Transverse colon (tissue), 3 donors: ENCODE results near the gene ANKRD34A.

ENCODE experiments used
- EP300 ChIP-seq: sonication (generic); formaldehyde crosslinking; IDR thresholded peaks from one replicate; pipeline ENCODE4 v1.6.1; 2017; ENCODE audit warnings: antibody characterized with exemption, low read depth
- POLR2A ChIP-seq: fragments of 450-650 bp; IDR thresholded peaks from one replicate; pipeline ENCODE4 v1.6.1; 2016; ENCODE audit warnings: antibody characterized with exemption, mild to moderate bottlenecking, moderate library complexity
- TF ChIP-seq, protein P1 (sequence below), 5 experiments: fragments of 200-600 bp in 3 of 5; fragments of 450-650 bp in 2 of 5; sonication (generic) in 3 of 5; IDR thresholded peaks; 1 replicate in 2 of 5; 2 replicates in 3 of 5; pipeline ENCODE4 v1.5.1; 2016 to 2017; ENCODE audit warnings: antibody characterized with exemption in 5 of 5, inconsistent platforms in 3 of 5, mild to moderate bottlenecking in 2 of 5, moderate library complexity in 1 of 5

DNA sequence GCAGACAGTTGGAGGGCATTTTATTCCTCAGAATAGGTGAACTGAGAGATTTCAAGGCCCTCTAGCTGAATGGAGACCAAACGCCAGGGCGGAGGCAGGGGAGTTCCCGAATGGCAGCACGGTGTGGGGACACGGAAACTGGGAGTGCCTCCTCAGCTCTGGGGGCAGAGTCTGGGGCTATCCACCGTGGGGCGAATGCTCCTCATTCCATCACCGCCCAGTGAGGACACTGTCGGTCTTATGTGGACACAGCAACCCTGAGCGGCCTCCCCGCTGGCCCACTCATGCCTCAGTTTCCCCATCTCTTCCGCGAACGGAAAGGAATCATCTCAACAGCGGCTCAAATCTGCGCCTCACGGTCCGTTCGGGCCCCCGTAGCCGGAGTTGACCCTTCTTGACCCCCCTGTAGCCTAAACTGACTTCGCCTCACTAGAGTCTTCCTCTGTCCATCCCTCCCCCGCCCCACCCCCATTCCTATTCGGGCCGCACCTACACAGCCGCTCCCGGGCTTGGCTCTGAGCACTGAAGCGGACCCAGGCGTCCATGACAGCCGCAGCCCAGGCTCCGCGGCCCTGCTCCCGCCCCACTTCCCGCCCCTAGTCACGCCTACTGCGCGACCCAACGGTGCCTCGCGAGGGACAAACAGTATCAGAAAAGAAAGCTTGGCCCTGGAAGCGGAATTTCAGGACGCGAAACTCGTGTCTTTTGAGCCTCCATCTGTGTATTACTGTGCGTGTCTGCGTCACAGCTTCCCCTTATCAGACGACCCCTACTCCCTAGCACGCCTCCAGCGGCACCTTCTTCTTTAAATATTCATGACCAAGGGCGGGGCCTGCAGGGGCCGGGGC lies 46.0 kb downstream of the ANKRD34A start, which contains the start of gene PEX11B:
- TF ChIP-seq, protein P1, sequence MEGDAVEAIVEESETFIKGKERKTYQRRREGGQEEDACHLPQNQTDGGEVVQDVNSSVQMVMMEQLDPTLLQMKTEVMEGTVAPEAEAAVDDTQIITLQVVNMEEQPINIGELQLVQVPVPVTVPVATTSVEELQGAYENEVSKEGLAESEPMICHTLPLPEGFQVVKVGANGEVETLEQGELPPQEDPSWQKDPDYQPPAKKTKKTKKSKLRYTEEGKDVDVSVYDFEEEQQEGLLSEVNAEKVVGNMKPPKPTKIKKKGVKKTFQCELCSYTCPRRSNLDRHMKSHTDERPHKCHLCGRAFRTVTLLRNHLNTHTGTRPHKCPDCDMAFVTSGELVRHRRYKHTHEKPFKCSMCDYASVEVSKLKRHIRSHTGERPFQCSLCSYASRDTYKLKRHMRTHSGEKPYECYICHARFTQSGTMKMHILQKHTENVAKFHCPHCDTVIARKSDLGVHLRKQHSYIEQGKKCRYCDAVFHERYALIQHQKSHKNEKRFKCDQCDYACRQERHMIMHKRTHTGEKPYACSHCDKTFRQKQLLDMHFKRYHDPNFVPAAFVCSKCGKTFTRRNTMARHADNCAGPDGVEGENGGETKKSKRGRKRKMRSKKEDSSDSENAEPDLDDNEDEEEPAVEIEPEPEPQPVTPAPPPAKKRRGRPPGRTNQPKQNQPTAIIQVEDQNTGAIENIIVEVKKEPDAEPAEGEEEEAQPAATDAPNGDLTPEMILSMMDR (IDR thresholded peaks at IDR 0.05): peak in 1 of 5 experiments; percentile 35
- peak; percentile 74 for TF ChIP-seq POLR2A
- no peak for TF ChIP-seq EP300
